ENCODE results near the gene TSPAN14.
A peak's percentile ranks its signal among the peaks of the same experiment; 100 is the strongest.

The TSPAN14 gene

DNA sequence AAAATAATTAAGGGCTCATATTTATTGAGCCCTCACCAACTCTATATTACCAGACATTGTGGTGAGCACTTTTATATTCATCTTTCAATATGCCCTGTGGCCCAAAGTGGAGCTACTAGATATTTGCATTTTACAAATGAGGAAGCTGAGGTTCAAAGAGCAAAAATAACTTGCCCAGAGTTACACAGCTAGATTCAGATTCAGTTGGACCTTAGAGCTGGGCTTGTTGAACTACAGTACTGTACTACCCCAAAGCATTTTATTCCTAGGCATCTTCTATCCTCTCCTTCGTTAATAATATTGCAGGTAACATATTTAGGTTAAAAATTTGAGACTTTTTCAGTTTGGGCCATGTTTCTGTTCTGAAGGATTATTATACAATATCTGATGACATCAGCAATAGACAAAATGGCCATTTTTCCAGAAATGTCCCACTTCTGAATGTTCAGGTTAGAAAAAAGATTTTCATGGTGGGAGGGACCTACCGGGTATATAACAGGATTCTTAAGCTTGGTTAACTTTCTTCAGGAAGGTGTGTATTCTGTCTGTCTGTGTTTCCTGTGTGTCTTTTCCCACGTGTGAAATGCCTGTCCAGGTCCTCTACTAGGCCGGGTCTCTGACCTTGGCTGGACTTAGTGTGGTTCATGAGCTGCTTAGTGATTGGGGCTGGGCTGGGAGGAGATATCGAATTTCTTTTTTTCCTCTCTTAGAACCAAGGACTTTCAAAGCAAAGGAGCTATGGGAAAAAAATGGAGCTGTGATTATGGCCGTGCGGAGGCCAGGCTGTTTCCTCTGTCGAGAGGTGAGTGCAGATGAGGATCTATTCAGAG lies 32.2 kb upstream of the TSPAN14 start:
- no peak for DNase-seq (ENCODE audit: low read depth)

DNA sequence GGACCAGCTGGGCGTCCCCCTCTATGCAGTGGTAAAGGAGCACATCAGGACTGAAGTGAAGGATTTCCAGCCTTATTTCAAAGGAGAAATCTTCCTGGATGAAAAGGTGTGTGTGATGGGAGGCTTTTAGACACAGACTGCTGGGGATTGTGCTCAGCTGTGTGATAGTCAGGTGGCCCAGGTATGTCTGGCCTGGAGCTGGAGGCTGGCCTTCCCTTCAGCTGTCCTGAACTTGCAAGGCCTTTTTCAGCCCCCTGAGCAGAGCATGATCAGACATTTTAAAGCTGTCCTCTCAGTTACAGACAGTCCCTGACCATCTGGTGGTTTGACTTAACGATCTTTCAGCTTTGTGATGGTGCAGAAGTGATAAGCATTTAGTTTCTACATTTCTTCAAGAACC lies 28.2 kb upstream of the TSPAN14 start:
- no peak for DNase-seq (ENCODE audit: low read depth)

DNA sequence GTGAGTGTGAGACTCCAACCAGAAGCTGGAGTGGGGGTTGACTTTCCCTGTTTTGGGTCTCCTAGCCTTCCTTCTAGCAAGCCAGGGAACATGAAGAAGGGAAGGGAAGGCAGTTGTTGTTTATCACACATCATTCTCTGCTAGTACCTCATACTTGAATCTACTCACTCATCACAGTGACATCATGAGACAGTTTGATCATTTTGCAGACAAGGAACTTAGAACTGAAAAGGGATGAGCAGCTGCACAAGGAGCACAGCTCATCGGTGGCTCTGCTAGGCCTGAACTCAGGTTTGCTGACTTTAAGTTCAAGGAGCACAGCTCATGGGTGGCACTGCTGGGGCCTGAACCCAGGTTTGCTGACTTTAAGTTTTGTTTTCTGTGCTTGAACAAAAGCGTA lies 26.6 kb upstream of the TSPAN14 start:
- DNase-seq (ENCODE audit: low read depth), result no peak

DNA sequence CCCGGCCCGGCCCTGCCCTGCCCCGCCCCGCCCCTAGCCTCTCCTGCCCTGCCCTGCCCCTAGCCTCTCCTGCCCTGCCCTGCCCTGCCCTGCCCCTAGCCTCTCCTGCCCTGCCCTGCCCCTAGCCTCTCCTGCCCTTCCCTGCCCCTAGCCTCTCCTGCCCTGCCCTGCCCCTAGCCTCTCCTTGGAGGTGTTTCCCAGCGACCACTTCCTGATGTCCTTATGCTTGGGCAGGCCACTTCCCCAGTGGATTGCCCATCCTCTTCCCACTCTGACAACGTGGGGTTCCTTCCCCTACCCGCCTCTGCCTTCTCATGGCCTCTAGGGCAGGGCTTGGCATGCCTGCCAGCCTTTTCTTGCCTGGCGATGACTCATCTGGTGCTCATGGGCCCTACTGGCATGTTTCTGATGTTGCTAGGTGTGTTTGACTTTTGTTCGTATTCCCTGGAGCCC lies 24.6 kb upstream of the TSPAN14 start:
- no peak for DNase-seq (ENCODE audit: low read depth)

DNA sequence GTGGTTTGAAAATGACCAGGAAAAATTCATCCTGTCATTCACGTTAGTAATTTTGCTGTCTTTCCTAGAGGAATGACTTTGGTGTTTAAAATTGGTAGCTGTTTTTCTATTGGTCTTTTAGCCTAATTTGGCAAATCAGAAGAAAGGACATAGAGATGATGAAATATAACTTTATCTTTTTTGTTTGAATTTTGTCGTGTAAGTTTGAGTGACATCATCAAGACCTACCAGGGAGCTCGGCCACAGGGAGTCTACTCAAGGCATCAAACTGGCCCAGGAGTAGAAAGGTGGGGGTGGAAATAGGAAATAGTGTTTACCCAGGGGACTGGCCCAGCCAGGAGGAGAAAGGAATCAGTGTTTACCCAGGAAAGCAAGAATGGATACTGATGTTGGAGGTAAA lies 21.0 kb upstream of the TSPAN14 start:
- DNase-seq (ENCODE audit: low read depth), result no peak

DNA sequence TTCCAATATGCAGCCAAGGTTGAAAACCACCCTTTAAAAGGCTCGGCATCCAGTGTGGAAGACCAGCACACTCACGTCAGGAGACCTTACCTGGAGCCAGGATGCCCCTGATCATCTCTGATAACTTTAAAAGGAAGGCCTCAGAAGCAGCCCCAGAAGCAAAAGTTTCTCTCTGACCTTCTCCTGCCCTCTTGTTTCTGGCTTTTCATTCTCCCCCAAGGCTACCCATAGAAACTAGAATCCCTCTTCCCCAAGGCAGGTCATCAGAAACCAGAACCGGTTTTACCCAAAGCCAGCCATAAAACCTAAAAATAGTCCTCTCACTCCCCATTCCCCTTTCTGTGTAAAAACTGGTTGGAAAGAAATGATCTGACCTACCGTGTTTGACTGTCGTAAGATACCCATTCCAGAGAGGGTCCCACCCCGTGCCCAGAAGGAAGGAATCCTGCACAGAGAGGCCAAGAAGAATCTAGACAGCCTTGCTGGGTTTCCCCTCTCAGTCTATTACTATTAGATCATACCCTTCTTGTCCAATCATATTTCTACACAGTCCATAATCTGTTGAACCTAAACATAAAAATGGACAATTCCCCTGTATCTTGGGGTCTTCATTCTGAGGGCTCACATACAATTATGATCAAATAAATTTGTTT lies 17.5 kb upstream of the TSPAN14 start:
- DNase-seq (ENCODE audit: low read depth), result no peak

DNA sequence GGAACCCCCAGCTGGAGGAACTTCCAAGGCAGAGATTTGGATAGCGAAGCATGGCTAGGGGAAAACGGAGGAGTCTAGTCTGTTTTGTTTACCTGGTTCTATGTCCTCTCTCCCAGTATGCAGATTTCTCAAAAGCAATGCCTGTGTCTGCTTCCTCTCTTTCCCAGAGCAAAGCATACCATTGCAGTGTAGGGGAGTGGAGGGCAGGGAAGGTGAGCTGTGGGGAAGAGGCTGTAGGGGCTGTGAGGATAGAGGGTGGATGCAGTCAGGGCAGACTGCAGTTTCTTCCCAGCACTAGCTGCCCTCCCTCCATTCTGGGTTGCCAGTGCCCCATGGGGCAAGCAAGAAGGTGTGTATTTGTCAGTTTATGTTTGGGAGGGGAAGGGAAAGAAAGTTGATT lies 16.9 kb upstream of the TSPAN14 start:
- no peak for DNase-seq (ENCODE audit: low read depth)

DNA sequence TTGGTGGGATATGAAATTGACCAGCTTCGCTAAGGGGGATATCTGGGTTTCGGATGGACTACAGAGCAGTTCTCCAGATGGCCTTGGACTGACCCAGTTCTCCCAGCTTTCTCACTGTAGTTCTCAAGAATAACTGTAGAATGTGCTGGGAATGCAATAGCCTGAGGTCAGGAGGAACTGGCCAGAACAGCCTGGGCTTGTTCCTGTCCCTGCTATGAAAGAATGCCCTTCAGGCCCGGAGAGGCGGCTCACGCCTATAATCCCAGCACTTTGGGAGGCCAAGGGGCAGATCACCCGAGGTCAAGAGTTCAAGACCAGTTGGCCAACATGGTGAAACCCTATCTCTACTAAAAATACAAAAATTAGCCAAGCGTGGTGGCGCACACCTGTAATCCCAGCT lies 12.3 kb upstream of the TSPAN14 start:
- no peak for DNase-seq (ENCODE audit: low read depth)

DNA sequence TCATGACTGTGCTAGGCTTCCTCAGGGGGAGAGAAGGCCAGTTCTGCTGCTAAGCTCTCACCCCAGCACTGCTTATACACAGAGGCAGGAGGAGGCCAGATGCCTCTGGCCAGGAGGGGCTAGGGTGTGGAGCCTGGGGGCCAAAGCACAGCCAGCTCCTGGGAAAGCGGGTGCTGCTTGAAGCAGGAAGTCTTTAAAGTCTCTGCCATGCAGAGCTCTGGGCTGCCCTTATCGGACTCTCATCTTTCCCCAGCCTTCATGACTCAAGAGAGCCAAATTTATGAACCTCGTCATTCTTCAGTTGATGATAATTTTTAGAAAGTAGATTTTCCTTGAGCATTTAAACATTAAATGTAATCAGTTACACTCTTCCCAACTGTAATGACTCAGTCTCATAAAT lies 11.2 kb upstream of the TSPAN14 start:
- no peak for DNase-seq (ENCODE audit: low read depth)

DNA sequence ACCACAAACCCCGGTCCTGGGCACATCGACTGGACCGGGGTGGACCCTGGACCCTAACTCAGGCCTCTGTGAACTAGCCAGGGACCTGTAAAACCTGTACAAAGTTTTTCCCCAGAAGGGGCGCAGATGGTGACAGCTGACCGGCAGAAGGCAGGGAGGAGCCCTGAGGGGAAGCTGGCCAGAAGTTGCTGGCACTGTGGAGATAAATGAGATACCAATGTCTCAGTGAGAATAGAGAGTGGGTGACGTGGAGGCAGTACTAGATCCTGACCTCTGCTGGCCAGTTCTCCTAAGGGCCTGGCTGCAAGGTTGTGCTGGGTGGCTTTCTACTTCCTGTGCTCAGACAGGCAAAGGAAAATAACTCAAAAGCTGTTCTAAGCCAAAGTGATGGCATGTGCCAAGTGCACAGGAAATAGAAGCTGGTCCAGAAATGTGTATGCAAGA lies 10.6 kb upstream of the TSPAN14 start:
- peak; percentile 64 for DNase-seq (ENCODE audit: low read depth)

DNA sequence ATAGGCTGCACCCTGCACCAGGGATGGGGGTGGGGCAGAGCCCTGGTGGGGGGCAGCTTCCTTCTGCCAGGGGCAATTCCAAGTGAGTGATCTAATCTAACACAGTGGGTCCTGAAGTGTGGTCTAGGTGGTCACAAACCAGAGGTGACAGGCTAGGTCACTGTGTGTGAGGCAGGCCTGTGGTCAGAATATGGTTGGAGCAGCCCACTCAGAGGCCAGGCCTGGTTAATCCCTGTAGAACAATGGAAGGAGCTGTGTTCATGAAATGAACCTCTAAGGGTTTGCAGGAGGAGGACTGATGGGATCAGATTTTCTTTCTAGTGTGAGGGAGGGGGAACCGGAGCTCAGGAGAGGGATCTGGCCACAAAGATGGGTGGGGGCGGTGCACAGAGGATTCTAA lies 10.0 kb upstream of the TSPAN14 start:
- peak; percentile 69 for DNase-seq (ENCODE audit: low read depth)

DNA sequence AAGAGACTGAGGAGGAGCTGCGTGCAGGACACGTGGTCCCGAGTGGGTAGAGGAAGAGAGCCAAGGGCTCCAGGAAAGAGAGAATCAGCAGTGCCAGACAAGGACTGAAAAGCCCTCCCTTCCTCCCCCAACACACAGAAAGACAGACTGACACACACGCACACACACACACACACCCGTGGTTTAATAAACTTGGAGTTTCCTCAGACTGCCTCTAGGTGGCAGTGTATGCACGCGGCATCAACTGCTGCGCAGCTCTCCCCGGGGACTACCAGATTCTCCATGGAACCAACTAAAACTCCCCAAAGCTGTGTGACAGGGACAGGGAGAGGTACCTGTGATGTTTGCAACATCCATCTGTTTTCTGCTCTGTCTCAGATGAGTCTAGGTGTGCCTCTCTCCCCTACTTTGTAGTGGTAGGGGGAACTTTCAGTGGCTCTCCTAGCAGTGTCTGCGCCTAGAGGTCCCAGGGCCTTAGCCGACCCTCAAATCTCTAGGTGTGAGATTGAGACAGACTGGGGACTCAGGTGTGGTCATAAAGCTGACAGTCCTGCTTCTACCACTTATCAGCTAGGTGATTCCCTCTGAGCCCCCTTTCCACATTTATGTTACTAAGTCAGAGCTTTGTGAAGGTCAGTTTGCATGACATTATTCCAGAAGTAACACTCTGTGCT lies 9.3 kb upstream of the TSPAN14 start:
- no peak for DNase-seq (ENCODE audit: low read depth)

DNA sequence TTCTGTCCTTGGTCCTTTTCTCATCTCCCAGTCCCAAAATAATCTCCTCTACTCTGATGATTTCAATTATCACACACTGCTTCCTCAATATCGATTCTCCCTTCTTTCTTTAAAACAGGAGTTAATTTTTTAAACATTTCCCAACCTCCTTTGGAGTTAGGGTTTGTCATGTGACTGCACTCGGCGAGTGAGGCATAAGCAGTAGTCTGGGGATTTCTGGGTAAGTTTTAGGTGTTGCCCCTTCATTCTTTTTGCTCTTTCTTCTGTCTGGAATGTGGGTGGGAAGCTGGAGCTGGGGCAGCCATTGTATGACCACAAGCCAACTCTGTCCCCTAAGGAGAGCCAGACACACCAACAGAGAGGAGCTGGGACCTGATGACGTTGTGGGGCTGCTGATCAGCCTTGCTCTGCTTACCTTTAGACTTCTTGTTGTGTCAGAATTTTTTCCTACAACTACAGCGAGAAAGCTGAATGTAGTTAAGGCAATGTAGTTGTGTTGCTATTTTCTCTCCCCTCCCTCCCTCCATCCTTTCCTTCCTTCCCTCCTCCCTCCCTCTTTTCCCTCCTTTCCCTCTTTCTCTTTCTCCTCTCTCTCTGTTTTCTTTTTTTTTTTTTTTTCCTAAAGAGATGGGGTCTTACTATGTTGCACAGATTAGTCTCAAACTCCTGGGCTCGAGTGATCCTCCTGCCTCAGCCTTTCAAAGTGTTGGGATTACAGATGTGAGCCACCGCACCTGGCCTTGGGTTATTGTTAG lies 6.5 kb upstream of the TSPAN14 start:
- no peak for DNase-seq (ENCODE audit: low read depth)

DNA sequence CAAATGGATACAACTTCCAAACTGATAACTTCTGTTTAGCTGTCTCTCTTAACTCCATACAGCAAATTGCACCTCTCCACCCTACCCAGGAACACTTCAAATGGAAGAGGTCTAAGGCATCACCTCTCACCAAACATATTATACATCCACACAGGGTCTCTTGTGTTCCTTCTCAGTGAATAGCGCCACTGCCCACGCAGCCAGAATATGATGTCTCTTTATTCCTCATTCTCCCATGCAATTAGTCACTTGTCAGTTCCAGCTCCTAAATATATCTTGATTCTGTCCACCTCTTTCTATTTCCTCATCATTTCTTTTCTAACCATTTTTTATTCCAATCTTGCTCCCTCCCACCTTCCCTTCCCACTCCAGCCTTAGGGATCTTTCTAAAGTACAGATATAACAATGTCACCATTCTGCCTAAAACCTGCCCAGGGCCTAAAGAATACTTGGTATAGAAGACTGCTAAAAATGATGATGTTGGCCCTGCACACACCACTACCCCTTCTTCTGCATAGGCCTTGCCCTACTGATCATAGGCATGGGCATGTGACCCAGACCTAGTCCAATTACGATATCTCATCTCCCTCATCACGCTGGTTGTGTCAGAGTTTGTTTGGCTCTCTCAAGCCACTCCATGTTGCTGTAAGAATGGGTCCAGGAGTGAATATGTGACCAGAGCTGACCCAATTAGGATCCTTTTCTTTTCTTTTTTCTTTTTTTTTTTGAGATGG lies 5.7 kb upstream of the TSPAN14 start:
- DNase-seq (ENCODE audit: low read depth), result no peak

DNA sequence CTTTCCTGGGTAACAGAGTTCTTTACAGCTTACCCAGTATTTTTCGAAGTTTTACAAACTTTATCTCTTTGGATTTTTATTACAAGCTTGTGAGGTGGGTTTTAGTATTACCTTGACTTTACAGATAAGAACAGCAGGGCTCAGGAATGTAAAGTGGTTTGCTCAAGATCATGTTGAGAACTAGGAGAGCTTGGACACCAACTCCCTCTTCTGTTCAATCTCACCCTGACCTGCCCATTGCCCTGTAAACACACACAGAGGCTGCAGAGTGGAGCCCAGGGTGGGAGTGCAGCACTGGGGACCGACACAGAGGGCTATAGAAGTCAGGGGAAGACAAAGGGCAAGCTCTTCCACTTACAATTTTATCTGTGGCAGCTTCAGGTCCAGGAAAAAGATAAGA lies 4.6 kb upstream of the TSPAN14 start:
- no peak for DNase-seq (ENCODE audit: low read depth)

DNA sequence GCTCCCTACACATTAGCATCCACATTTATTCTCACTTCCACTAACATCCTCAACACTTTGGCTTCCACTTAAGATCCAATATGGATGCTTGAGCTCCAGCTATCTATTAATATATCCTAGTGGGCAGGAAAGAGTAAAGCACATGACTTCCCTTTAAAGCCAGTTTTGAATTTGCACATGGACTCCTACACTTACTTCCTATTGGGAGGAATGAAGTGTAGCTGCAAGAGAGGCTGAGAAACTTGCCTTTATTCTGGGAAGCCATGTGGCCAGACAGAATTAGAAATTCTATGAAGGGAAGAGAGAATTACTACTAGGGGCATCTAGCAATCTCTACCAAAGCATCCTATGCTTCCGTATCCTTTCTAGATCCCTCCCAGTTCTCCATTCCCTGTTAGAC lies 3.0 kb upstream of the TSPAN14 start:
- no peak for DNase-seq (ENCODE audit: low read depth)

DNA sequence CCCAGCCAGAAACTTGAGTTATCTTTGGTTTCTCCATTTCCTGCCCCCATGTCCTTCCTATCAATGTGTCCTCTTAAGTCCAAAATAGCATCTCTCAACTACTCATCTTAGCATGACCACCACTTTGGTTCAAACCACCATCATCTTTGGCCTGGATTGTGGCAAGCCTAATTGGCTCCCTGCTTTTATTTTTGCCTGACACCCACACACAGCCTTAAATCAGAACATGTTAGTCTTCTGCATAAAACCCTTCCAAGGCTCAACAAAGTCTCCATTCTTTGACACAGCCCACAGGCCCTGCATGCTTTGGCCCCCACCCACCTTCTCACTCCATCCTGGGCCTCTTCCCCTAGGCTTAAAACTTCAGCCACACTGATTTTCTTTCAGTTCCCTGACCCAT lies 2.0 kb upstream of the TSPAN14 start:
- no peak for DNase-seq (ENCODE audit: low read depth)

DNA sequence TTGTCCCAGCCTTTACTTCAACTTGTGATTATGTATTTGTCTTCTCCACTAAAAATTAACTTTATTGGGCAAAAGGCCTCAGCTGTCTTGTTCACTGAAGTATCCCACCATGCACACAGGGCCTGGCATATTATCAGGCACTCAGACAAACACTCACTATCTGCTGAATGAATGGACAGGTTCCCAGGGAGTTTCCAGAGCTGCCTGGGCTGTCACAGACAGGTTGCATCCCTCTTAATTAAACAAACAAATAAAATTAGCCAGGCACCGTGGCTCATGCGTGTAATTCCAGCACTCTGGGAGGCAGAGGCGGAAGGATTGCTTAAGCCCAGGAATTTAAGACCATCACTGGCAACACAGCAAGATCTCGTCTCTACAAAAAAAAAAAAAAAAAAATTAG lies 1.5 kb upstream of the TSPAN14 start:
- DNase-seq (ENCODE audit: low read depth), result no peak

DNA sequence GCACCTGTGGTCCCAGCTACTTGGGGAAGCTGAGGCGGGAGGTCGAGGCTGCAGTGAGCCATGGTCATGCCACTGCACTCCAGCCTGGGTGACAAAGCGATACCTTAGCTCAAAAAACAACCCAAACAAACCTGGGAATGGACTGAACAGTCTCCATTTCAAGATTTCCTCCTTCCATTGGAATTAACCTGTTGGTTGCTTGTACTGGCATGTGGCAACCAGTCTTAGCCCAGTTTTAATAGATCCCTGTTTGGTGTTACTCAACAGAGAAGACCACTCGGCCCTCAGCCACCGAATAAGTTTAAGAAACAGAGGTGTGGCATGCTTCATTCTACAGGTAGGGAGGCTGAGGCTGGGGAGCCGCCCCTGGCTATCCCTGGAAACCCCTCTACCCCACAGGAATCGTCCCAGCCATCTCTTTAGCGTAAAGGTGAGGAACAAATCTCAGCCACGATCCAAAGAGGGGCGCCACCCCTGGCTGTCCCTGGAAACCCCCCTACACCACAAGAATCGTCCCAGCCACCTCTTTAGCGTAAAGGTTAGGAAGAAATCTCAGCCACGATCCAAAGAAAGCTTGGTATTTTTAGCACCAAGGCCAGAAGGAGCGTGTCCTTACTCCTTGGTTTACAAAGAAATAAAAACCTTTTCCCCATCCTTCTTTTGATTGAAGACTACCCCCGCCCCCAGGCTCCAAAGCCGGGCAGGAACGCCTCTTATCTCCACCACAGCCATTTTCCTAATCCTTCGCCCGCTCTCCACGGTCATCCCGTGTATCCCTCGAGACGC lies 861 bp upstream of the TSPAN14 start:
- DNase-seq (ENCODE audit: low read depth), result no peak

DNA sequence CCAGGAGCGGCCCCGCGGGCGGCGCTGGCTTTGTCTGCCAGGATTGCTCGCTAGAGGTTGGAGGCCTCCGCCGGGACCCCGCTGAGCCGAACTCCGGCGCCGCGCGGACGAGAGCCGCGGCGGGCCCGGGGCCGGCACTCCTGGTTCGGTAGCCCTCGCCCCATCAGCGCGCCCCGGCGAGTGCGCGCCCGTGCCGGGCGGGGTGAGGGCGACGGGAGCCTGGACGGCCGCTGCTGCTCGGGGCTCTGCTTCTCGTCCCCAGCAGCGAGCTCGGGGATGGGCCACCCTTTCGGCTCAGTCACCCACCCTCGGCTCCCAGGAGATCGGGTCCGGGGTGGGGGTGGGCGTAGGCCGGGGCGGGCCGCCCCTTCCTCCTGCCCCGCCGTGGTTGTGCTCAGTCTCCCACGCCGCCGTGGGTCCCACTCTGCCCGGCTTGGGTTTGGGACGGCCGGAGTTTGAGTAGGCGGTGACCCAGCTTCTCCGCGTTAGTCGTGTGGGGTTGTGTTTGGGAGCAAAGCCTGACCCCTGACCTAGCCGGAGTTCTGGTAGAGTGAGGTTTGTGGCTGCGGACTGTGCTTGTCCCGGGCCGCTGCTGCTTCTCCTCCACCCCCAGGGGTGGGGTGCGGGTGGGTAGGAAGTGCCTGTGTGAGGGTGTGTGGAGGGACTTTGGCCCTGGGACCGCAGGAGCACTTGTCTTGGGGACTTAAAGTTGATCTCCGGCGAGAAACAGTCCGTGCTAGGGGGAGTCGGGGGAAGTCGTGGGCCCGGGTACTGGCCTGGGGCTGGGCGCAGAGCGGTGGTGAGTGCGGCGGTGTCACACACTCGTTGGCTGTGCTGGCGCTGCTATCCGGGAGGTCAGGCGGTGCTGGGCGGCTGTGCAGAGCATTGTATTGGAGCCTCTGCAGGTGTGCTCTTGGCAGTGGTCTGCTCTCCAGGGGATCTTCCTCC lies 677 bp downstream of the TSPAN14 start:
- DNase-seq (ENCODE audit: low read depth), result no peak
